Right lobe of liver (tissue), 6 donors: ENCODE data around the gene ASB18. TPM values are rescaled to one million over a fixed set of nuclear protein-coding genes. Genes with fewer than 3 reads are reported as not detected.

ENCODE experiments used
- ATAC-seq, 4 donors: fragments of 200-7000 bp; cut with Tn5 transposase; one replicate each; pipeline ENCODE4 v1.9.1; 2020; ENCODE audit warnings: mild to moderate bottlenecking in 4 of 4, moderate library complexity in 4 of 4
- DNase-seq, 3 donors: peaks; one replicate each; pipeline ENCODE4 v3.0.0-alpha.2; 2020
- H3K27ac ChIP-seq, 3 donors: fragments of 200-600 bp; one replicate each; pipeline ENCODE4 v1.8.0; 2022
- H3K27me3 ChIP-seq, 2 donors: fragments of 200-600 bp; one replicate each; pipeline ENCODE4 v1.8.0; 2022
- H3K36me3 ChIP-seq, 4 donors: fragments of 200-600 bp; sonication (generic) in 1 of 4; one replicate each; pipeline versions ENCODE4 v1.5.1 to v1.8.0; 2017 to 2022; ENCODE audit warnings: control low read depth in 1 of 4
- H3K4me1 ChIP-seq, 4 donors: fragments of 200-600 bp; sonication (generic) in 1 of 4; one replicate each; pipeline versions ENCODE4 v1.5.1 to v1.8.0; 2017 to 2022; ENCODE audit warnings: control low read depth in 1 of 4
- H3K4me3 ChIP-seq, 3 donors: fragments of 200-600 bp; one replicate each; pipeline ENCODE4 v1.8.0; 2022
- H3K9me3 ChIP-seq, 4 donors: fragments of 200-600 bp; sonication (generic) in 1 of 4; one replicate each; pipeline versions ENCODE4 v1.5.1 to v1.8.0; 2017 to 2022; ENCODE audit warnings: control low read depth in 1 of 4
- POLR2A ChIP-seq: fragments of 450-650 bp; IDR thresholded peaks from one replicate; pipeline ENCODE4 v1.6.1; 2017; ENCODE audit warnings: antibody characterized with exemption, mild to moderate bottlenecking
- WGBS: methylation state at CpG from one replicate; pipeline ENCODE4 v1.1.6; 2018; ENCODE audit warnings: low coverage, low lambda C conversion rate; ENCODE audit not compliant: insufficient coverage; ENCODE audit errors: missing lambda C conversion rate; 5-methylcytosine and 5-hydroxymethylcytosine counted together
- intact Hi-C, 2 donors: fragments of 100-400 bp; cut with DNase I; formaldehyde crosslinking; loops; one replicate each; pipeline versions ENCODE4 v1.11.2 to v1.14.1; 2022
- total RNA-seq, 6 experiments: library from RNA; depleted of rRNA in 2 of 6; stranded (reverse); fragments of >200 nt in 2 of 6; fragmentation: NEBNext Ultra II Directional in 3 of 6; extraction: Animal tissue kit (Norgen Biotek cat#: 25700) in 3 of 6; gene quantifications; one replicate each; pipeline versions ENCODE4 v1.1.0 to v1.2.4, GENCODE V29; 2016 to 2023
- TF ChIP-seq, protein P1 (sequence below), 4 donors: fragments of 200-600 bp in 3 of 4; fragments of 450-650 bp in 1 of 4; IDR thresholded peaks; one replicate each; pipeline versions ENCODE4 v1.5.1 to v1.8.0; 2016 to 2022; ENCODE audit warnings: antibody characterized with exemption in 4 of 4, mild to moderate bottlenecking in 2 of 4
- donor health status: DM: no; HTN: yes; CAD: no.
- donor health status: DM: no; HTN: no; CAD: no.
- donor health status: DM: no; HTN: no; CAD: no.
- donor health status: DM: no; HTN: yes; CAD: no.
- donor health status: DM: no; HTN: yes; CAD: no.

ASB18 gene
- total RNA-seq, 6 experiments from 2014 or later = not detected

DNA sequence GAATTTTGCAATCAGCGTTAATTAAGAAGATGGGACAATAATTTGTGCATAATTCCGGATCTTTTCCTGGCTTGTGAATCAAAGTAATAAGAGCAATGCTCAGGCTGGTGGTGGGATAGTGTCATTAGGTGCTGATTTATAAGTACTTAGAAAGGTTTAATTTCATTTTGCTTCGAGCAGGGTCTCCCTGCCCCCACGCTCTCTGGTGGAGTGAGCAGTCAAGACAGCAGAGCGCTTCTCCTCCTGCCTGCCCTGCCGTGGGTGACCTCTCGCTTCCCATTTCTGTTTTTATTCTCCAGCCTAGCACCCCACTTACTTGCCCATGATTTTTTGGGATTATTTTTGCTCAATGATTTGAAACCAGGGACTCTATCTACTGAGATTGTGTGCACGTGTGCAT, 7.1 kb downstream of the ASB18 start:
- Histone ChIP-seq H3K4me3 (no peak overlapping the region), H3K36me3 (no peaks in the 10 kb centered on the region), H3K27ac (no peak overlapping the region), H3K27me3 (no peaks in the 10 kb centered on the region), H3K4me1 (no peaks in the 10 kb centered on the region), H3K9me3 (no peaks in the 10 kb centered on the region)
- TF ChIP-seq POLR2A = no peak
- TF ChIP-seq, protein P1, sequence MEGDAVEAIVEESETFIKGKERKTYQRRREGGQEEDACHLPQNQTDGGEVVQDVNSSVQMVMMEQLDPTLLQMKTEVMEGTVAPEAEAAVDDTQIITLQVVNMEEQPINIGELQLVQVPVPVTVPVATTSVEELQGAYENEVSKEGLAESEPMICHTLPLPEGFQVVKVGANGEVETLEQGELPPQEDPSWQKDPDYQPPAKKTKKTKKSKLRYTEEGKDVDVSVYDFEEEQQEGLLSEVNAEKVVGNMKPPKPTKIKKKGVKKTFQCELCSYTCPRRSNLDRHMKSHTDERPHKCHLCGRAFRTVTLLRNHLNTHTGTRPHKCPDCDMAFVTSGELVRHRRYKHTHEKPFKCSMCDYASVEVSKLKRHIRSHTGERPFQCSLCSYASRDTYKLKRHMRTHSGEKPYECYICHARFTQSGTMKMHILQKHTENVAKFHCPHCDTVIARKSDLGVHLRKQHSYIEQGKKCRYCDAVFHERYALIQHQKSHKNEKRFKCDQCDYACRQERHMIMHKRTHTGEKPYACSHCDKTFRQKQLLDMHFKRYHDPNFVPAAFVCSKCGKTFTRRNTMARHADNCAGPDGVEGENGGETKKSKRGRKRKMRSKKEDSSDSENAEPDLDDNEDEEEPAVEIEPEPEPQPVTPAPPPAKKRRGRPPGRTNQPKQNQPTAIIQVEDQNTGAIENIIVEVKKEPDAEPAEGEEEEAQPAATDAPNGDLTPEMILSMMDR (IDR thresholded peaks at IDR 0.05) = no peak
- 33% methylated on average over 7 of the region's 8 CpGs for WGBS
- intact Hi-C loops = no loop called here
- ATAC-seq = no peak
- DNase-seq = no peak

DNA sequence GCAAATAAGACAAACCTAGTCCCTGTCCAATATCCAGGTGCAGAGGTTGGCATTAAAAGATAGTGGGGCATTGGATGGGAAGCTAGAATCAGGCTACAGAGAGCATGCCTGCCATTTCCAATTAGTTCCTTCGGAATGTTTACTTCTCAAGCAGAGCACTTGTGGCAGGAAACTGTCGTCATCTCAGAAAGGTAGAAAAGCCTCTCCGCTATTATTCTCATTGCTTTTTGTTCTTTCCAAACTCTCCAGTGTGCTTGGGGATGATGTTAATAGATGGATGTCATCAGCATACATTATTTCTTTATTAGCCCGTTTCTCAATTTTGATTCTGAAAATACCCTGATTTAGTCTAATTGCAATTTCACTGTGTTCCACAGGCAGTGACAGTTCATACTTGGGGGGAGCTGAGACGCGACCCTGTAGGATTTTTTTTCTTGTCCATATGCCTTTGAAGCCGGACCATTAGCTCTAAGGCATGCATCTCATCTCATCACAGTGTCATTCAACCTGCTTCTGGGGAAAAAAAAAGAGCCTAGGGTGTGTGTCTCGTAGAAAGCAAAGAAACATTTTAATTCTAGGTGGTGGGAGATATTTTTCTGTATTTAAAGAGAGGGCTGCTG, 7.7 kb downstream of the ASB18 start:
- TF ChIP-seq, protein P1 (IDR thresholded peaks at IDR 0.05) = no peak
- TF ChIP-seq POLR2A = no peak
- intact Hi-C loops = no loop called here
- no peak for ATAC-seq
- H3K36me3 ChIP-seq = no peaks in the 10 kb centered on the region
- H3K27ac ChIP-seq = no peak overlapping the region
- no peaks in the 10 kb centered on the region for H3K9me3 ChIP-seq
- DNase-seq = no peak
- no peaks in the 10 kb centered on the region for H3K27me3 ChIP-seq
- H3K4me1 ChIP-seq = no peaks in the 10 kb centered on the region
- H3K4me3 ChIP-seq = no peak overlapping the region
- 50% methylated on average over 8 of the region's 8 CpGs for WGBS

DNA sequence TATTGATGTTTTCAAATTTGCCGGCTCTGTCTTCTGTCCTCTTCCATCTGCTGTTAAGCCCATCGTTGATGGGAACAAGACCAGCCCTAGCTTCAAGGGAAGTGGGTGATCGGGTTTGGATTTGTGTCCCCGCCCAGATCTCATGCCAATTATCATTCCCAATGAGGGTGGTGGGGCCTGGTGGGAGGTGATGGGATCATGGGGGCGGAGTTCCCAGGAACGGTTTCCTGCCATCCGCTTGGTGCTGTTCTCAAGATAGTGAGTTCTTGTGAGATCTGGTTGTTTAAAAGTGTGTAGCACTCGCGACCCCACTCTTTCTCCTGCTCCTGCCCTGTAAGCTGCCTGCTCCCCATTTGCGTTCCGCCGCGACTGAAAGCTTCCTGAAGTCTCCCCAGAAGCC, 9.5 kb downstream of the ASB18 start:
- Histone ChIP-seq H3K4me1 (no peaks in the 10 kb centered on the region), H3K27ac (no peak overlapping the region), H3K27me3 (no peaks in the 10 kb centered on the region), H3K4me3 (no peak overlapping the region), H3K36me3 (no peaks in the 10 kb centered on the region), H3K9me3 (no peaks in the 10 kb centered on the region)
- 69% methylated on average over 13 of the region's 13 CpGs for WGBS
- intact Hi-C loops = no loop called here
- ATAC-seq (no peak), DNase-seq (no peak)
- no peak for TF ChIP-seq POLR2A
- TF ChIP-seq, protein P1 (IDR thresholded peaks at IDR 0.05) = no peak

DNA sequence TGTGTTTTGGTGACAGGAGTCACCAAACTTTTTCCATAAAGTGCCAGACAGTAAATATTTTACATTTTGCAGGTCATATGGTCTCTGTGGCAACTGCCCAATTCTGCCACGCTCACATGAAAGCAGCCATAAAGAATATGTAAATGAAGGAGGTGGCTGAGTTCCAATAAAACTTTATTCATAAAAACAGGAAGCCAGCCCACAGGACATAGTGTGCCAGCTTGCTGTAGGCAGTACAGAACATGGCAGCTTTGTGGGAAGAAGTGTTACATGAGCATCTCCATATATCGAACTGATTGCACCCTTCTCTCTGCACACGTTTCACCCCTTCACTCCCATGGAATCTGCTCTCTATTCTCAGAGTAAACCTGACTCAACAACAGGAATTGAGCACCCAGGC, 10.2 kb downstream of the ASB18 start:
- H3K36me3 ChIP-seq = no peaks in the 10 kb centered on the region
- TF ChIP-seq, protein P1 (IDR thresholded peaks at IDR 0.05) = no peak
- no peak for TF ChIP-seq POLR2A
- no peak overlapping the region for H3K4me3 ChIP-seq
- H3K4me1 ChIP-seq = no peaks in the 10 kb centered on the region
- WGBS = 51% methylated on average over 3 of the region's 3 CpGs
- intact Hi-C loops = no loop called here
- H3K9me3 ChIP-seq = no peaks in the 10 kb centered on the region
- H3K27me3 ChIP-seq = no peaks in the 10 kb centered on the region
- ATAC-seq = no peak
- no peak for DNase-seq
- H3K27ac ChIP-seq = no peak overlapping the region

DNA sequence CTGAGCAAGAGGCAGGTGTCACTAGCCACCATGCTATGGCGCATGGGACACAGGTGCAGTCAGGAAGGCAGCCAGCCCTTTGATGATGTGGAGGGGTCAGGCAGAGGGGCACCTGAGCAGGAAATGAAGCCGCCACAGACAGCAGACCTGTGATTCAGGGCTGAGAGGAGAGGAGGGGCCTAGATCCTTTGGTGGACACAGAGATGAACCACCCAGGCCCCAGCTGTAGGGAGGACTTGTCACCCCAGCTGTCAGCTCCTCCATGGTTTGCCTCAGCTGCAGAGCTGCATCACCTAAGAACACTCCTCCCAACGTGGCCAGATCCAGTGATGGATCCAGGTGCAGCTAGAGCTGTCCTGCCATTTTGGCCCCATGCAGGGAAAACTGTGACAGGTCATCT, 11.6 kb downstream of the ASB18 start:
- no peak for DNase-seq

More for the DNA sequence above, 11.6 kb downstream of the ASB18 start:
- TF ChIP-seq, protein P1 (IDR thresholded peaks at IDR 0.05) = no peak
- TF ChIP-seq POLR2A = no peak
- no peaks in the 10 kb centered on the region for H3K9me3 ChIP-seq
- H3K27me3 ChIP-seq = no peaks in the 10 kb centered on the region
- ATAC-seq = no peak
- H3K4me3 ChIP-seq = no peak overlapping the region
- intact Hi-C loops = no loop called here
- 33% methylated on average over 1 of the region's 3 CpGs for WGBS
- no peaks in the 10 kb centered on the region for H3K4me1 ChIP-seq
- no peak overlapping the region for H3K27ac ChIP-seq
- H3K36me3 ChIP-seq = no peaks in the 10 kb centered on the region
